Endothelial cell of umbilical vein (primary cell): Measurements from ENCODE around the gene MAL.

ENCODE experiments used
- CTCF ChIP-seq, 2 donors: IDR thresholded peaks; 1 replicate in 1 of 2; 2 replicates in 1 of 2; pipeline ENCODE4 v1.5.1; 2011; ENCODE audit warnings: low read length in 2 of 2, mild to moderate bottlenecking in 2 of 2, moderate library complexity in 2 of 2, control low read depth in 1 of 2, inconsistent platforms in 1 of 2, low read depth in 1 of 2; ENCODE audit not compliant: insufficient read depth in 1 of 2; ENCODE audit errors: extremely low read depth in 1 of 2
- EZH2 ChIP-seq: IDR thresholded peaks from 2 replicates; pipeline ENCODE4 v1.6.1; 2012; ENCODE audit warnings: borderline replicate concordance, low read depth, mild to moderate bottlenecking, moderate library complexity, low read length, inconsistent platforms; ENCODE audit not compliant: severe bottlenecking
- MAX ChIP-seq: IDR thresholded peaks from 2 replicates; pipeline ENCODE4 v1.6.1; 2011; ENCODE audit not compliant: insufficient read depth, insufficient read length
- POLR2A ChIP-seq: IDR thresholded peaks from 2 replicates; pipeline ENCODE4 v1.6.1; 2012; ENCODE audit warnings: low read depth, mild to moderate bottlenecking, control low read depth, low read length
- POLR2AphosphoS5 ChIP-seq: IDR thresholded peaks from 2 replicates; pipeline ENCODE4 v1.6.1; 2012; ENCODE audit warnings: low read depth, mild to moderate bottlenecking, control low read depth, low read length, moderate library complexity; ENCODE audit not compliant: insufficient read depth

GRCh38 chr2:95036596-95037383 lies 11.3 kb downstream of the MAL start:
- TF ChIP-seq EZH2, result no peak
- TF ChIP-seq POLR2AphosphoS5, result no peak
- TF ChIP-seq CTCF (IDR thresholded peaks at IDR 0.05; ENCODE audit: extremely low read depth in 1 of 2, insufficient read depth in 1 of 2, low read depth in 1 of 2, low read length in 2 of 2), result no peak
- no peak for TF ChIP-seq POLR2A
- TF ChIP-seq MAX, result no peak
